Heart left ventricle (tissue), 13 donors: ENCODE data around the gene HTRA2.

Experiments
- POLR2A ChIP-seq, 2 donors: fragments of 450-650 bp; IDR thresholded peaks; one replicate each; pipeline ENCODE4 v1.6.1; 2017; ENCODE audit warnings: antibody characterized with exemption in 2 of 2, mild to moderate bottlenecking in 2 of 2, moderate library complexity in 2 of 2
- TF ChIP-seq, protein P1 (sequence below), 12 donors: fragments of 200-600 bp; sonication (generic) in 4 of 12; IDR thresholded peaks; one replicate each; pipeline versions ENCODE4 v1.5.0 to v1.8.0; 2018 to 2022; ENCODE audit warnings: antibody characterized with exemption in 12 of 12, mild to moderate bottlenecking in 5 of 12
- donor health status: ischemic (EF 13 %, LVEDD 7.1; RV severe dilation, severe dysfunction).
- donor health status: DM: no; HTN: yes; CAD: no.
- donor health status: DM: no; HTN: no; CAD: no.
- donor health status: ischemic (EF 25% LVEDD 6.9; RV normal size, moderate dysfunction).
- donor health status: ischemic (EF 25% LVEDD 5.7; RV mildly dilated, moderate dysfunction).
- donor health status: ischemic (EF 35%, LVEDD 5.7; RV mildly dilated, moderate dysfunction).
- donor health status: nonischemic (EF 11% LVEDD 7.7; RV severe dilation, severe dysfunction).
- donor health status: DM: yes; HTN: yes; CAD: no.
- donor health status: PGD.
- donor health status: ischemic (EF 29% LVEDD 5.4; RV normal size, mild dysfunction).
- donor health status: nonischemic (EF 23%, LVEDD 6.1; RV moderate dilation, normal function).

DNA sequence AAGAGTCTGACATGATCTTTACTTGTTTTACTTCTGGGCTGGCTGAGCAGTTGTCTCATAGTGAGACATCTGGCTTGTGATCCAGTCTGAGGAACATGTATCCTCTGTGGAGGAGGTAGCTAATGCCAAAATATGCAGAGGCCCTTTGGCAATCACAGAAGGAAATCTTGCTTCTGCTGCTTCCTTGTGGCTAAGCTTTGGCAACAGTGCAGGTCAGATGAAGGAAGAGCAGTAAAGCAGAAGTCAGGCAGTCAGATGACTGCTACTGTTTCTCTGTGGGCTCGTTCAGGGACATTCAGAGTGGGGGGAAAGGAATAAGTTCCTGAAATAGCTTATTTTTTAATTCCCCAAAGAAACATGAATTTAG is 47.1 kb downstream of the HTRA2 start:
- TF ChIP-seq POLR2A (IDR thresholded peaks at IDR 0.05): no peak
- TF ChIP-seq, protein P1, sequence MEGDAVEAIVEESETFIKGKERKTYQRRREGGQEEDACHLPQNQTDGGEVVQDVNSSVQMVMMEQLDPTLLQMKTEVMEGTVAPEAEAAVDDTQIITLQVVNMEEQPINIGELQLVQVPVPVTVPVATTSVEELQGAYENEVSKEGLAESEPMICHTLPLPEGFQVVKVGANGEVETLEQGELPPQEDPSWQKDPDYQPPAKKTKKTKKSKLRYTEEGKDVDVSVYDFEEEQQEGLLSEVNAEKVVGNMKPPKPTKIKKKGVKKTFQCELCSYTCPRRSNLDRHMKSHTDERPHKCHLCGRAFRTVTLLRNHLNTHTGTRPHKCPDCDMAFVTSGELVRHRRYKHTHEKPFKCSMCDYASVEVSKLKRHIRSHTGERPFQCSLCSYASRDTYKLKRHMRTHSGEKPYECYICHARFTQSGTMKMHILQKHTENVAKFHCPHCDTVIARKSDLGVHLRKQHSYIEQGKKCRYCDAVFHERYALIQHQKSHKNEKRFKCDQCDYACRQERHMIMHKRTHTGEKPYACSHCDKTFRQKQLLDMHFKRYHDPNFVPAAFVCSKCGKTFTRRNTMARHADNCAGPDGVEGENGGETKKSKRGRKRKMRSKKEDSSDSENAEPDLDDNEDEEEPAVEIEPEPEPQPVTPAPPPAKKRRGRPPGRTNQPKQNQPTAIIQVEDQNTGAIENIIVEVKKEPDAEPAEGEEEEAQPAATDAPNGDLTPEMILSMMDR (IDR thresholded peaks at IDR 0.05): peak in 1 of 12 donors; percentile 8
